AG08396 (cell line): Measurements from ENCODE around the gene INO80B.
"Not testable (repeated sequence)": the region's sequence is repeated elsewhere in the genome, so short reads cannot be mapped to it uniquely, and the experiment has no call there.

Experiments used
- DNase-seq: peaks from one replicate; pipeline ENCODE4 v3.0.0; 2012; ENCODE audit warnings: low spot score, mixed read lengths

The INO80B gene

DNA sequence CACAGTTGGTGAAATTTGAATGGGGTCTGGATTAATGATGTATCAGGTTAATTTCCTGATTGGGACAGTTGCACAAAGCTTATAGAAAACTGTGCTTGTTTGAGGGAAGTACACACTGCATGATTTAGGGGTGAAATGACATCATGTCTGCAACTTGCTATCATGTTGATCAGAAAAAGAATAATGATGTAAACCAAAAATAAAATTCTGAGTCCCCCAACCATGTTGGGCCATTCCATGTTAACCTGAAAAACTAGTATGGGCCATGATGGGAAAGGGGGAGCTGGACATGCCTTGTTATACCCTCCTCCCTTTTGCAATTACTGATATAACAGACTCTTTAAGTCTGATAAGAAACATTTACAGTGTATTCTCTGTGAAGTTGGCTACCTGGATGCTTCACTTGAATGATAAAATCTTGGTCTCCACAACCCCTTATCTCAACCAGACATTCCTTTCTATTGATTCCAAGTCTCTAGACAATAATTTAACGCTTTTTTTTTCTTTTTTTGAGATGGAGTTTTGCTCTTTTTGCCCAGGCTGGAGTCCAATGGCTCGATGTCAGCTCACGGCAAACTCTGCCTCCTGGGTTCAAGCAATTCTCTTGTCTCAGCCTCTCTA, 4.2 kb upstream of the INO80B start:
- no peak for DNase-seq

DNA sequence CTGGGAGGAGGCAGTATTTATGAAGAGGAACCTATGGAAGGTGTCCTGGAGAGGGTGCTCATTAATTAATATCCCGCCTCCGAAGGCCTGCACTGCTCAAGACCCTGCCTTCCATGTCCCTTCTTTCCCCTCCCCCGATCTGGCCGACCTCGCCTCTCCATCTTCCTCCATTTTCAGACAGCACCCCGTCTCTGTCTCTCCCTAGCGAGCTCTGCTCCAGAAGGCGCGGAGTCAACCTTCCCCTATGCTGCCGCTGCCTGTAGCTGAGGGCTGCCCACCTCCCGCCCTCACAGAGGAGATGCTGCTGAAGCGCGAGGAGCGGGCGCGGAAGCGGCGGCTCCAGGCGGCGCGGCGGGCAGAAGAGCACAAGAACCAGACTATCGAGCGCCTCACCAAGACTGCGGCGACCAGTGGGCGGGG, 2.3 kb downstream of the INO80B start:
- DNase-seq, result no peak

- DNase-seq, result no peak
These were observed 2.8 kb downstream of the INO80B start for GRCh38 chr2:74457549-74458131.

GRCh38 chr2:74458132-74458937, 3.4 kb downstream of the INO80B start, which contains the start of gene WBP1:
Gene WBP1 (plus strand): TSS chr2:74458438. CDS start chr2:74458603, 165 bp downstream.
- peak; percentile 99 for DNase-seq

DNA sequence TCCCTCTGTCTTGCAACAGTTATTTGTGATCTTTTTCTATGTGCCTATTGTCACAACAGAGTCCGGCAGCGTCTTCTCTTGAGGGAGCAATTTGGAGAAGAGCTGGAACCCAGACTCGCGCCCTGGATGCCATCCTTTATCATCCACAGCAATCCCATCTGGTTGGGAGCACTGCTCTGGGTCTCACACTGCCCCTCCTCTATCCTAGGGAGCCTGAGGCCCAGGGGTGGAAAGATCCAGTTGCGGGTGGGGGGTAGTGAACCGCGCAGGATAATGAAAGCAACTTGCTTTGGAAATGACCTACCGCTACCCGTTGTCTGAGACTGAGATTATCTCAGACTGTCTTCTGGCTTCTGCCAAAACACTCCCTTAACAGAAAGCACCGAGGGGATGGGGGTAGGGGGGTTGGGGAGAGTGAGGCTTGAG, 4.1 kb downstream of the INO80B start:
- DNase-seq, result no peak

- not testable (repeated sequence) for DNase-seq
These were observed 4.7 kb downstream of the INO80B start for GRCh38 chr2:74459503-74460118.

DNA sequence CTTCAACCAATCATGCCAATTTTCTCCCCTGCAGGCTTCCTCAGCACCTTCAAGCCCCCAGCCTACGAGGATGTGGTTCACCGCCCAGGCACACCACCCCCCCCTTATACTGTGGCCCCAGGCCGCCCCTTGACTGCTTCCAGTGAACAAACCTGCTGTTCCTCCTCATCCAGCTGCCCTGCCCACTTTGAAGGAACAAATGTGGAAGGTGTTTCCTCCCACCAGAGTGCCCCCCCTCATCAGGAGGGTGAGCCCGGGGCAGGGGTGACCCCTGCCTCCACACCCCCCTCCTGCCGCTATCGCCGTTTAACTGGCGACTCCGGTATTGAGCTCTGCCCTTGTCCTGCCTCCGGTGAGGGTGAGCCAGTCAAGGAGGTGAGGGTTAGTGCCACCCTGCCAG, 5.3 kb downstream of the INO80B start:
- DNase-seq, result not testable (repeated sequence)

- no peak for DNase-seq
These were observed 6.5 kb downstream of the INO80B start for GRCh38 chr2:74461187-74462053.

DNA sequence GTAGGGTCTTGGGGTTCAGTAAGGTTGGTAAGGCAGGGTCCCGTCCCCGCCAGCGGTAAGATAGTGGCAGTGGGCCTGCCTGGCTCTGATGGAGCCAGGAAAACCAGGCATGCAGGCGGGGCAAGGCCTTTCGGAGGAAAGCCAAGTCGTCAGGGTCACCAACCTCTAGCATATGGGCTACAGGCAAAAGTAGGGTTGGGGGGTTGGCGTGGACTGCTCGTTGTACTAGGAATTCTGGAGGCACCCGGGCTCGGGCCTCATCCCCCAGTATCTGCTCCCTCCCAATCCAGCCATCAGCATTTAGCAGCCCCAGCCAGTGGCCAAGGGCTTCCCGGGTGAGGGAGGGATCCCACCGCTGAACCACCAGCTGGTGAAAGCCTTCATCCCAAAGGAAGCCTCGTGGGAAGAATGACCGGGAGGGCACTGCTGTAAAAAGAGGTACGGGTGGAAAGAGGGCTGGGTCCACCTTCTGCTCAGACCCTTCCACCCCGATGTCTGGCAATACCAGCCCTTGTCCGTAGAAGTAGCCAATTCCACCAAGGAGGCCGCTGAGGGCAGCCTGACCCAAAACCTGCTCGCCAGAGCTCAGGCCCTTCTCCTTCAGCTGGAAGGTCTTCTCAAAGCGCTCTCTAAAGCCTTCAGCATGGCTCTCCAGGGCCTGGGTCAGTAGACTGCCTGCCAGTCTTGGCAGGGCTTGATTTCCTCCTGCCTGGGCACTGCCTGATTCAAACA, 7.3 kb downstream of the INO80B start:
- DNase-seq, result no peak

GRCh38 chr2:74462786-74463105, 7.9 kb downstream of the INO80B start:
- no peak for DNase-seq

- DNase-seq, result no peak
These were observed 9.5 kb downstream of the INO80B start for GRCh38 chr2:74464406-74464805.

DNA sequence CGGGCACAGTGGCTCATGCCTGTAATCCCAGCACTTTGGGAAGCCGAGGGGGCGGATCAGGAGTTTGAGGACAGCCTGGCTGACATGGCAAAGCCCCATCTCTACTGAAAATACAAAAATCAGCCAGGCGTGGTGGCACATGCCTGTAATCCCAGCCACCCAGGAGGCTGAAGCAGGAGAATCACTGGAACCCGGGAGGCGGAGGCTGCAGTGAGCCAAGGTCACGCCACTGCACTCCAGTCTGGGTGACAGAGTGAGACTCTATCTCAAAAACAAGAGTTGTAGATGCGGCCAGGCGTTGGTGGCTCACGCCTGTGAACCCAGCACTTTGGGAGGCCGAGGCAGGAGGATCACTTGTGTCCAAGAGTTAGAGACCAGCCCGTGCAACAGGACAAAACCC, 15.9 kb downstream of the INO80B start:
- DNase-seq, result not testable (repeated sequence)

DNA sequence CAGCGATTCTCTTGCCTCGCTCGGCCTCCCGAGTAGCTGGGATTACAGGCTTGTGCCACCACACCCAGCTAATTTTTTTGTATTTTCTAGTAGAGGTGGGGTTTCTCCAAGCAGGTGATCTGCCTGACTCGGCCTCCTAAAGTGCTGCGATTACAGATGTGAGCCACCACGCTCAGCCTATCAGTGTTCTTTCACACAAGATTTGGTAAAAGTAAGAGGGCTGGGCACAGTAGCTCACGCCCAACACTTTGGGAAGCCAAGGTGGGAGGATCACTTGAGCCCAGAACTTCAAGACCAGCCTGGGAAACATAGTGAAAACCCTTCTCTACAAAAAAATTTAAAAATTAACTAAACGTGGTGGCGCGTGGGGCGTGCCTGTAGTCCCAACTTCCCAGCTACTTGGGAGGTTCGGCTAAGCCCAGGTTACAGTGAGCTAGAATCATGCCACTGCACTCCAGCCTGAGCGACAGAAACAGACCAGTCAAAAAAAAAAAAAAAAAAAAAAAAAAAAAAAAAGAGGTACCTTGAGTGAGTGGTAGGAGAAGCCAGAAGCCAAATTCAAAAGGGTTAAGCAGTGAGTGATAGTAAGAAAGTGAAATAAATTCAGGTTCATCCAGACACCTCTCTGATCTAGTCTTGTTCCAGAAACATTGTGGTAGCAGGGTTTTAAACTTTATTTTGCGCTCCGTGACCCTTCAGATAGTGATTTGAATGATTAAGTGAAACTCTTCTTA, 16.6 kb downstream of the INO80B start:
- no peak for DNase-seq

DNA sequence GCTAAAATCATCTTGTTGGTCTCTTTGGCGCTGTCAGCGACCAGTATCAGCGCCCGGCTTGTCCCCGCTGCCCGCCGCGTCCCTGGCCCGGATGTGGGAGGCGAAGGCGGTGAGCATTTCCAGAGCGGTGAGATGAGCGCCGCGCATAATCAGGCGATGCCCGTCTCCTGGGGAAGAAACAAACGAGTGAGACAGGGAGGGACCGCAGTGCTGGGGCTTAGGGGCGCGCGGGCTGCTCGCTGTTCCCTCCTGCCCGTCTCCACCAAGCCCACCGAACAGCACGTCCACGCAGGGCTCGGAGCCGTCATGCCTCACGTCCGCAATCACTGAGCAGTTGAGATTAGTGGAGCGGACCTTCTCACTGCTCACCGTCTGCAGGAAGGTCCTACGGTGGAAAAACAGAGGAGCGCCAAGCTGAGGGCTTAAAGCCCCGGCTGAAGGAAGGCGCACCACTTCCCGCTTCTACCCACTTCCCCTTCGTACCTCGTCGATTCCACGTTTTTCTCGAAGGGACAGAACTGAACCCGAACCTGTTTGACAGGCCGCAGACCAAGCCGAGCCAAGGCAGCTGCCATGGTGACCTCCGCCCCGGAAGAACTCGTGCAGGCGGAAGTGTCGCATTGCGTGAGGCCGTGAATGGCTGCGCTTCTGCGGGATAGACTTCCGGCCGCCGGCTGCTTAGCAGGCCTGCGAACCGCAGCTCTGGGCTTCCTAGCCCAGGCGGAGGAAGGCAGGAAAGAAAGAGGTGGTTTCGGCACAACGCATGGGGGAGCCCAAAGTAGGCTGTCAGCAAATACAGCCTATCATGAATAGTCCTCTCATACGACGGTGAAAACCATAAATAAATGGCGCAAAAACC, 17.4 kb downstream of the INO80B start, which contains the start of gene MRPL53:
Gene MRPL53, minus strand, starts transcription at position 595 of the 859 bp plus-strand sequence. Its CDS starts 20 bp downstream, at position 575.
- DNase-seq, result peak; percentile 85

DNA sequence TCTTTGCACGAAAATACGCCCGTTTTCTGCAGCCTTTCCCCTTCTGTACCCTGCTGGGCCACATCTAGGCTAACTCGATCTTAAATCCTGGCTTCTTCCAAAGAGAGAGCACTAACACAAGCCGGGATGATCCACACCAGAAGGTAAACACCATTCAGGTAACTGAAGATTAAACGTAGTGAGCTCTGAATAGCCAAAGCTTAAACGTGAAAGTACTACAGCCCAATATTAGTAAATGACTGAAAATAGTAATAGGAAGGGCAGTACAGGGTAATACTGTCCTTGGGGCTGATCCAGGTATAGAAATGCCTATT, 18.0 kb downstream of the INO80B start:
- DNase-seq, result no peak

- no peak for DNase-seq
These were observed 19.6 kb downstream of the INO80B start for GRCh38 chr2:74474481-74474880.

DNA sequence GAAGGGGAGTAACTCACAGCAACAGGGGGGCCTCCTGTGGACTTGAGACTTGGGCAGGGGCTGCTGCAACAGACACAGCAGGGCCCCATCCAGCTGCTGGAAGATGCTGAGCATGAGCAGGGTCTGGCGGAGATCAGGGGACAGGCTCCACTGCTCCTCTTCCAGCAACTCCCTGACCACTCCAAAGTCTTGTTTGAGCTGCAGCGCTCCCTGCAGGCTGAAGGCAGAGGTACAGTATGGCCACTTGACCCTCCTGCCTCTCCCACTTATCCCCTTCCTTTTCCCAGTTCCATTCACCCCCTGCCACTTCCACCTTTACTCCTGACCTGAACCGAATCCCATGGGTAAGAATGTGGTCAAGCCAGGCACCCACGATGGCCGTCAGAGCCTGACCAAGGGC, 20.0 kb downstream of the INO80B start:
- DNase-seq, result no peak

- DNase-seq, result no peak
These were observed 26.5 kb downstream of the INO80B start for GRCh38 chr2:74481431-74481830.
